AML-193 (cell line): ENCODE measurements around the gene NEMF.
"Not testable (repeated sequence)": the region's sequence is repeated elsewhere in the genome, so short reads cannot be mapped to it uniquely, and the experiment has no call there.

Experiments
- DNase-seq, 2 experiments: peaks; one replicate each; lab custom pipeline; 2025; lab: John Stamatoyannopoulos, UW

The NEMF gene, protein sequence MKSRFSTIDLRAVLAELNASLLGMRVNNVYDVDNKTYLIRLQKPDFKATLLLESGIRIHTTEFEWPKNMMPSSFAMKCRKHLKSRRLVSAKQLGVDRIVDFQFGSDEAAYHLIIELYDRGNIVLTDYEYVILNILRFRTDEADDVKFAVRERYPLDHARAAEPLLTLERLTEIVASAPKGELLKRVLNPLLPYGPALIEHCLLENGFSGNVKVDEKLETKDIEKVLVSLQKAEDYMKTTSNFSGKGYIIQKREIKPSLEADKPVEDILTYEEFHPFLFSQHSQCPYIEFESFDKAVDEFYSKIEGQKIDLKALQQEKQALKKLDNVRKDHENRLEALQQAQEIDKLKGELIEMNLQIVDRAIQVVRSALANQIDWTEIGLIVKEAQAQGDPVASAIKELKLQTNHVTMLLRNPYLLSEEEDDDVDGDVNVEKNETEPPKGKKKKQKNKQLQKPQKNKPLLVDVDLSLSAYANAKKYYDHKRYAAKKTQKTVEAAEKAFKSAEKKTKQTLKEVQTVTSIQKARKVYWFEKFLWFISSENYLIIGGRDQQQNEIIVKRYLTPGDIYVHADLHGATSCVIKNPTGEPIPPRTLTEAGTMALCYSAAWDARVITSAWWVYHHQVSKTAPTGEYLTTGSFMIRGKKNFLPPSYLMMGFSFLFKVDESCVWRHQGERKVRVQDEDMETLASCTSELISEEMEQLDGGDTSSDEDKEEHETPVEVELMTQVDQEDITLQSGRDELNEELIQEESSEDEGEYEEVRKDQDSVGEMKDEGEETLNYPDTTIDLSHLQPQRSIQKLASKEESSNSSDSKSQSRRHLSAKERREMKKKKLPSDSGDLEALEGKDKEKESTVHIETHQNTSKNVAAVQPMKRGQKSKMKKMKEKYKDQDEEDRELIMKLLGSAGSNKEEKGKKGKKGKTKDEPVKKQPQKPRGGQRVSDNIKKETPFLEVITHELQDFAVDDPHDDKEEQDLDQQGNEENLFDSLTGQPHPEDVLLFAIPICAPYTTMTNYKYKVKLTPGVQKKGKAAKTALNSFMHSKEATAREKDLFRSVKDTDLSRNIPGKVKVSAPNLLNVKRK

DNA sequence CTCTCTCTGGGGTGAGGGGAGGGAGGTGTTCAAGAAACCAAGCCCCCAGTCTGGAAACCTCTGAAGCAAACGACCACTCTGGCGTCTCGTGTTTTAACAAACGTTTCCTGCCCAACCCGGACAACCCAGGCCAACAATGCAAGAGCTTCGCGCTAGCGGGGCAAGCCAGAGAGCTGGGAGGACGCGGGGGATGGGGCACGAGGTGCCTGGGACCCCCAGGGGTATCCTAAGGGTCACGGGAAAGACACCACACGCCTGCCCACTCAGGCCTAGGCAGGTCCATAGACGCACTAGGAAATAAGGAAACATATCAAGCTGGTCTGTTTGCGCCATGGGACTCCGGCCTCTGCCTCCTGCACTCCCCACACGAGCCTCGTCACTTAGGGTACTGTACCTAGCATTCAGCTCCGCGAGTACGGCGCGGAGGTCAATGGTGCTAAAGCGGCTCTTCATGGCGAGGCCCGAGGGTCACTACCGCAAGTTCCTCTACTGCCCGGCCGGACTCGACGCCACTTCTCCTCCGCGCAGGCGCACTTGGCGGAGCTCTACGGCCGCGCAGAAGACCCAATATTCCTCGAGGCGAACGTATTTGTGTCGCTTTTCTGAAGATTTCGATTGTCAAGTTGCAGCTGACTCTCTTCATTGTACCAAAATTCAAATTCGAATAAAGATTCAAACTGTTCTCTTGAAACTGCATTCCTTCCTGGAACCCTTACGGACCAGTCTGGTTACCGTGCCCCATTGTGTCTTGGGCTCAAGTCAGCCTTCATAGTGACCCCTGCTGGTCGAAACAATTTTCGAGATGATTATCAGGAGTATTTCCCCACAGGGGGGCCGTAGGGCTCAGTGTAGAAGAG lies at the start of gene NEMF:
Gene NEMF (minus strand): TSS at position 488 of the 857 bp plus-strand sequence. CDS start 35 bp downstream, at position 453.
- DNase-seq = peak; percentile 87 to 92

DNA sequence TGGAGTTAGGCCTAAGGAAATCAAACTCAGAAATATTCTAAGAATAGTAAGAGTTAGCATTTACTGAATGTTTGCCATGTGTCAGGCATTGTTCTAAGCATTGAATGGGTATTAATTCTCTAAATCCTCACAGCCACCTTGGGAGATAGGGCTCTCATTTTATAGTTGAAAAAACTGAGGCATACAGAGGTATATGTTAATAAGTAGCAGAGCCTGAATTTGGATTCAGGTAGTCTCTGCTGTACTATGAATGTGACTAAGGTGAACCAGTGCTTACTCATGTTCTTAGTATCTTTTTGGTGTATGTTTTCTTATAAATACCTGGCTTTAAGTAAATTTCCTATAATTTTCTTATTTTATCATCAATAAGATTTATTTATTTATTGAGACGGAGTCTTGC lies 48.4 kb upstream of the NEMF start:
- DNase-seq = no peak

GRCh38 chr14:49898485-49898884 lies 45.9 kb upstream of the NEMF start:
- DNase-seq = no peak

GRCh38 chr14:49897965-49898364 lies 45.4 kb upstream of the NEMF start:
- DNase-seq = no peak

DNA sequence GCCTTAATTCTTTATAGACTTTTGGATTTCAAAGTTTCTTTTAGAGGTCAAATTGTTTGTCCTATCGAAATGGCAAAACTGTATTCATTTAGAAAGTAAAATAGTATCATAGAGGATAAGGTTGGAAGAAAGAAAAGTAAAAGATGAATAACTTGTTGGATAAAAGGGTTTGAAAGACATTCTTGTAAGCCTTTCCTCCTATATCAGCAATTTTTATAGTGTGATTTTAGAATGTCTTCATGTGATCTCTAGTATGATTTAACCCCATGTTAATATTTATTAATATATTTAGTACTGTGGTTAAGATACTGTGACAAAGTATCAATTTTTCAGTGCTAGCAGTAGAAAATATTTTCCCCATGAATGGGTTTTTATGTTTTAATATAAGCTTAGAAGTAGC lies 44.8 kb upstream of the NEMF start:
- DNase-seq = no peak

- no peak for DNase-seq
These were observed 44.4 kb upstream of the NEMF start for GRCh38 chr14:49896966-49897365.

GRCh38 chr14:49896272-49896671 lies 43.7 kb upstream of the NEMF start:
- not testable (repeated sequence) for DNase-seq

- peak; percentile 21 to 30 for DNase-seq
These were observed 42.9 kb upstream of the NEMF start for GRCh38 chr14:49895480-49895879.

- peak in 1 of 2 experiments; percentile 19 for DNase-seq
These were observed 41.9 kb upstream of the NEMF start for GRCh38 chr14:49894214-49895107.

- peak; percentile 12 to 33 for DNase-seq
These were observed 41.0 kb upstream of the NEMF start for GRCh38 chr14:49893309-49894213.

DNA sequence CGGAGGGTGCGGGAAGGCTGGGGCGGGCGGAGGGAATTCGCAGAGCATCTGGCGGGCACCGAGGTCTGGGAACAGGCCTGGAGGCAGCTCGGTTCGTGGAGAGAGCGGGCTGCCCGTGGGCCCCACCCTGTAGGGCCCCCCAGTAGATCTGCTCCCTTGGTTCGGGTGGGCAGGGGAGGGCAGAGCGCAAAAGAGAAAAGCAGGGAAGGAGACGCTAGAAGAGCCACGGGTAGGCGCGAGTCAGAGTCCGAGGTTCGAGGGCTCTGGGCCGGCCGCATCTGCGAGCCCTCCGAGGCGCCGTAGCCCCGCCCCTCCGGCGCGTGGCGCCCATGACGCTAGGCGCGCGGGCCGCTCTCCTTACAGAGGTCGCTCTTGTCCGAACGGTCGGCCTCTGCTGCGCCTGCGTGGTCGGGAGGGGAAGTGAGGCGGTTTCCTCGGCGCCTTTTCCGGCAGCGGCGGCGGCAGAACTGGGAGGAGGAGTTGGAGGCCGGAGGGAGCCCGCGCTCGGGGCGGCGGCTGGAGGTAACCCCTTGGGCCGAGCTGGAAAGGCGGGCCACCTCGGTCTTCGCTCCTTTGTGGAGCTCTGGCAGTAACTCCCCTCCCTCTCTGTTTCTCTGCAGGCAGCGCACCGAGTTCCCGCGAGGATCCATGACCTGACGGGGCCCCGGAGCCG lies 40.2 kb upstream of the NEMF start, which contains the start of gene ARF6:
Gene ARF6 (plus strand): TSS at position 447 of the 673 bp plus-strand sequence. CDS start 655 bp downstream, outside the sequence.
- peak; percentile 90 to 92 for DNase-seq

GRCh38 chr14:49892301-49892635 lies 39.7 kb upstream of the NEMF start:
- peak; percentile 62 to 76 for DNase-seq

- DNase-seq = no peak
These were observed 35.7 kb upstream of the NEMF start for GRCh38 chr14:49888293-49888692.

GRCh38 chr14:49886523-49886922 lies 33.9 kb upstream of the NEMF start:
- no peak for DNase-seq

DNA sequence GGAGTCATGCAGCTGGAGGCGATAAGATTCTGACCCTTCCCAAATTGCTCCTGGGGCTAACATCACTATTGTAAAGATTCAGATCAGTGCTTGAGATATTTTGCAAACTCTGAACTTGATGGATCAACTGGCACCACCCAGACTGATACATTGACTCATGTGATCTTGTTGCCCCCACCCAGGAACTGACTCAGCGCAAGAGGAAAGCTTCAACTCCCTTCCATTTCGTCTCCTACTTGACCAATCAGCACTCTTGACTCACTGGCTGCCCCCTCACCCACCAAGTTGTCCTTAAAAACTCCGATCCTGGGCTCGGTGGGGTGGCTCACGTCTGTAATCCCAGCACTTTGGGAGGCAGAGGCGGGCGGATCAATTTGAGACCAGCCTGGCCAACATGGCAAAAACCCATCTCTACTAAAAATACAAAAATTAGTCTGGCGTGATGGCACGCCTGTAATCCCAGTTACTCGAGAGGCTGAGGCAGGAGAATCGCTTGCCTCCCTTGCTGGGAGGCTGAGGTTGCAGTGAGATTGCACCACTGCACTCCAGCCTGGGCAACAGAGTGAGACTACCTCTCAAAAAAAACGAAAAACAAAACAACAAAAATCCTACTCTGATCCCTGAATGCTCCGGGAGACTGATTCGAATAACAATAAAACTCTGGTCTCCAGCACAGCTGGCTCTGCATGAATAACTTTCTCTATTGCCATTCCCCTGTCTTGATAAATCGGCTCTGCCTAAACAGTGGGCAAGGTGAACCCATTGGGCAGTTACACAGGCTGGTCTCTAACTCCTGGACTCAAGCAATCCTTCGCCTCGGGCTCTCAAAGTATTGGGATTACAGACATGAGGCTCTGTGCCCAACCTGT lies 30.5 kb upstream of the NEMF start:
- DNase-seq = no peak

DNA sequence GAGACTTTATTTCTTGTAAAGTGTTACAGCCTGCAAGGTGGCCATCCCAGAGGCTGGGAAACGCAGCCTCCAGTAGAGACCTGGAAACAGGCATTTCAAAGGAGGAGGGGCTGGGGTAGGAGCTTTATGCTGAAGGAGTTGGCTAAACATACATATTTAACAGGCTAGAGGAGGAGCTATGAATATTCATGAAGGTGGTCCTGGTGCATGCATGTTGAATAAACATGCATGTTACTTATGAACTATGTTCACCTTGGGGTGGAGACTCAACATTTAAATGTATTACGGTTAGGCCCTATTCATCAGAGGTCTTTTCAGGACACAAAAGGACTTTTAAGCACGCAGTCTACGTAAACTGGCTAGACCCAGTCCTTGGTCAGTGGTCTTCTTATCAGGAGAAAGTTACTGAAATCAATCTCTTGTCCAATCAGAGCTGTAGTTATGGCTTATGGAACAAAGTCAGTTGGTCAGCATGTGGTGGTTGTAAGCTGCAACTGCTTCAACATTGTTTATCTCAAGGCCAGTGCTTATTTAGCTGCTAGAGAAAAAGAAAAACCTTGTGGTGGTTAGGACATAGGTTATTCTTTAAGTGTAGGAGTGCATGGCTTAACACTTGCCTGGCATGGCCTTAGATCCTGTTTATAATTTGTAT lies 28.9 kb upstream of the NEMF start:
- no peak for DNase-seq
